Measurements from ENCODE around the gene ERCC2. TPM values are rescaled to one million over a fixed set of nuclear protein-coding genes. Genes with fewer than 3 reads are reported as not detected.
"Not testable (repeated sequence)": the region's sequence is repeated elsewhere in the genome, so short reads cannot be mapped to it uniquely, and the experiment has no call there.

The ERCC2 gene
- polyA plus RNA-seq, 12 donors: 12.1 to 30.6 (median 15.7) TPM; not detected in 1

DNA sequence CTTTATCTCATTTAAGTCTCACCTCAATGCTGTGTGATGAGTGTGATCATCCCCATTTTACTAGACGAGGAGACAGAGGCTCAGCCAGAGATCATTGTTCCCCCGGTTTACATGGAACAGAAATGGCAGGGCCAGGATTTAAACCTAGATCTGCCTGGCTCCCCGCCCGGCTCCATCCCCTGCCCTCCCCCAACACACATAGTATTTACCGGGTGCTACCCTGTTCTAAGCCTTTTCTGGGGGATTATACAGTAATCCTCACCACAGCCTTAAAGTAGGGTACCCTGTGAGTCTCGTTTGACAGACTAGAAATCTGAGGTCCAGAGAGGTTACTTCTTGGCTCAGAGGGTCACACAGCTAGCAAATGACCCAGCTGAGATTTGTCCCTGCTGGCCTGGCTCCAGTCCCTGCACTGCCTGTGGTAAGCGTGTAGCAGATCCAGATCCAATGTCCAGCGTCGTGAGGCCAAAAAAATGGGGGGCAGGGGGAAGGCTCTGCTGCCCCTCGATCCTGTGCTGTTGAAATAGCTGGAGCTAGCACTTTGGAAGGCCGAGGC is 33.6 kb downstream of the ERCC2 start:
- no peak for DNase-seq

DNA sequence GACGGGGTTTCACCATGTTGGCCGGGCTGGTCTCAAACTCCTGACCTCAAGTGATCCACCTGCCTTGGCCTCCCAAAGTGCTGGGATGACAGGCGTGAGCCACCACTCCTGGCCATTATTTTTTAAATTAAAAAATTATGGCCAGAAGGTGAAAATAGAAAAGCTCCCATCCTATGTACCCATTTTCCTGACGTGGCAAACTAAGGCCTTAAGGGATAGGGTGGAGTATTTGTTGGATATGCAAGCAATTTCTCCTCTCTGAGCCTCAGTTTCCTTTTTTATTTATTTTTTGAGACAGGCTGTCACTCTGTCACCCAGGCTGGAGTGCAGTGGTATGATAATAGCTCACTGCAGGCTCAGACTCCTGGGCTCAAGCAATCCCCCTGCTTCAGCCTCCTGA is 35.5 kb downstream of the ERCC2 start:
- not testable (repeated sequence) for DNase-seq

DNA sequence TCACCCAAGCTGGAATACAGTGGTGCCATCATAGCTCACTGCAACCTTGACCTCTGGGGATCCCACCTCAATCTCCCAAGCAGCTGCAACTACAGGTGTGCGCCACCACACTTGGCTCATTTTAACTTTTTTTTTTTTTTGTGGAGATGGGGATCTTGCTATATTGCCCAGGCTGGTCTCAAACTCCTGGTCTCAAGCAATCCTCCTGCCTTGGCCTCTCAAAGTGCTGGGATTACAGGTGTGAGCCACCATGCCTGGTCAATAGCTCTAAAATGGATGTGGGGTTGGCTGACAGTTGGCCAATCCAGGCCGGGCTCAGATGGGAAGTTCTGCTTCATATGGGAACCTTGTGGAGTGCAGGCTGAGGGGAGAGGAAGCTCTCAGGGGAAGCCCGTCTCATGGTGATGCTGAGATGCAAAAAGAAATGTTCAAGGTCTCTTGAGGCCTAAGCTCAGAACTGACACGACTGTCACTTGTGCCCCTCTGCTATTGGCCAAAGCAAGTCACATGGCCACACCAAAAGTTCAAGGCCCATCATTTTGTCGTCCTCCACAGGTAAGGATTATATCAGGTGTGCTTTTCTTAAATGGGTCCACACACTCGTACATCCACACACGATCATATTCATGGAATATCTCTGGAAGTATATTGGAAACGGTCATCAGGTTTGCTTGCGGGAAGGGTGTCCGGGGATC is 36.6 kb downstream of the ERCC2 start:
- no peak for DNase-seq

DNA sequence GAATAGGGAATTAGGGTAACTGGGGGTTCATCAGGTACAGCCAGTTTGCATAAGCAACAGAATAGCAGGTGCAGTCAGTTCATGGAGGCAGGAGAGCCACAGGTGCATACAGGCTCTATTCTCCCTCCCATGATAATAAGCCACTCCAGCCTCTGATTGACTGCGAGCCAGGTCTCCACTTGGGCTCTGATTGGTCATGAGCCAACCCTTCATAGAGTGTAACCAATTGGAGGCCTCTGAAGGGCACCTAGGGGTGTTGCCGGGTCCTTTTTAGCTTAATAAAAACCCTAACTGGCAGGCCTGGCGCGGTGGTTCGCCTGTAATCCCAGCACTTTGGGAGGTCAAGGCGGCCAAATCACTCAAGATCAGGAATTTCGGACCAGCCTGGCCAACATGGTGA is 39.0 kb downstream of the ERCC2 start:
- no peak for DNase-seq

DNA sequence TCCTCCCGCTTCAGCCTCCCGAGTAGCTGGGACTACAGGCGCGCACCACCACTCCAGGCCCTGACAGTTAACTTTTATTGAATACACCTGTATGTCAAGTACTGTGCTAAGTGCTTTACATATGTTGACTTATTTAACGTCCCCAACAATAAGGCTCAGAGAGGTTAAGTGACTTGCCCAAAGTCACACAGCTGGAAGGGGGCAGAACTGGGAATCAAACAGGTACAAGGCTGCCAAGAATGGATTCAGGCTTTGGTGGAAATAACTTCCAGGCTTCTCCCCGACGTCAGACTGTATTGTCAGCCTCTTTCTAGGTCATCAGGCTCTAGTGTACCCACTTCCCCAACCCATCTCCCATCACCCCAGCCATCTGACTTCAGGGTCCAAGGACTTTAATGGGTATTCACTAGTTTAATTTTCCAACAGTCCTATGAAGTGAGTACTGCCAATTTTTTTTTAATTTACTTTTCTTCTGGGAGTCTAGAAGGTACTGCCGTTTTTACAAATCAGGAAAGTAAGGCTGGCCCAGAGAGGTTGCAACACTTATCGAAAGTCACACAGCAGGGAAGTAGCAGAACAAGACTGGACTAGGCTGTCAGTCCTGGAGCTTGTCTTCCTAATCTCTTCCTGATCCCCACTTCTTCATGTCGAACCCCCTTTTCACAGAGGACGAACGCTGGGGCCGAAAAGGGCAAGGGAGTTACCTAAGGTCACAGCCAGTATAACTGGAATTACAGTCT is 42.8 kb downstream of the ERCC2 start:
- no peak for DNase-seq

DNA sequence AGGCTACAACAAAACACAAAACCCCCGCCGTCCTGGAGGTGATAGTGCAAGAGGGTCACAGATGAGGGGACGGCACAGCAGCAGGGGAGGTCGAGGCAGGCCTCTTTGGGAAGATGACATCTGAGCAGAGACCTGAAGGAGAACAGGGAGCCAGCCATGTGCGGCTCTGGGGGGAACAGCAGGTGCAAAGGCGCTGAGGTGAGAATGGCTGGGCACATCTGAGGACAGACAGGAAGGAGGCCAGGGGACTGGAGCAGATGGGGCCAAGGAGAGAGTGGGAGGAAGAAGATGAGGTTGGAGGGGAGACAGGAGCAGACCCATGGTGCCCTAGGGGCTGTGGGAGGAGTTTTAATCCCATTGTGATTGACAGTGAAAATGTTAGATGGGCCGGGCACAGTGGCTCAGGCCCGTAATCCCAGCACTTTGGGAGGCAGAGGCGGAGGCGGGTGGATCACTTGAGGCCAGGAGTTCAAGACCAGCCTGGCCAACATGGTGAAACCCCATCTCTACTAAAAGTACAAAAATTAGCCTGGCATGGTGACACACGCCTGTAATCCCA is 45.9 kb downstream of the ERCC2 start:
- DNase-seq: no peak

DNA sequence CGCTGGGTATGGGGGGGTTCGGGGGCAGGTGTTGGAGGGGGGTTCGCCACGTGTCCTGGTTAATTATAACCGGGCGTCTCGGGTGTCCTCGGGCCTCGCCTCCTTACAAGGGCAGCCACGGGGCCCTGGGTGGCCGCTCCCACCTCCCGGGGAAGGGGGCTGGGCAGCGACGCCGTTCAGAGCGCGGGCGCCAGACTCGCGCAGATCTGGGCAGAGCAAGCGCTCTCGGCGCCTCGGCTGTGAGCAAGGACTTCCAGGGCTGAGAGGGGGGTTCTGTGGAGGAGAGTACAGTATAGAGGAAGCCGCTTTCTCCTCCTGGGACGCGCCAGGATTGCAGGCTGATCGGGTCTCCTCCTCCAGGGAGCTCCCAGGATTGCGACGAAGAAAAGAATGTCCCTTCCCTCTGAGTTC is 46.7 kb downstream of the ERCC2 start:
- DNase-seq: no peak

DNA sequence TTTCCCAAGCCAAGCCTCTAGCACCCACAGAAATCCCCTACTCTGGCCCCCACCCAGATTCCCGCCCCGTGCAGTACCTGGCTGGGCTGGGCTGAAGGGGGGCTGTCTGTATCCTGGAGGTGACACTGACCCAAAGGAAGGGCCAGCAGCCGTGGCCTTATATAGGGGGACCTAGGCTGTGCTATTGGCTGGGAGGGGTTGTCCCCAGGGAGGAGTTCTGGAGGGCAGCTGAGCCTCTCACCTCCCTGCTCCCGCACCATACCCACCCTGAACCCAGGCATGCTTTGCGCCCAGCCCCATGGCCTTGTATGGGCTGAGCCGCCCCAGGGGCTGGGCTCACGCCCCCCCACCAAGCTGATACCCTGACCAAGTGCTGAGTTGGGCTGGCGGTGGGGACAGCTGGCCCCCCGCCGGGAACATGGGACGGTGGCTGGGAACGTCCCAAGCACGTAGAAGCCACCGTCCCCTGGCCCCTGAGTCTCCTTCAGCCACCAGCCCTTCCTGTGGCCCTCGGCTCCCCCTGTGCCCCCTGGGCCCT is 47.6 kb downstream of the ERCC2 start, which contains the start of gene CKM:
Gene CKM (minus strand): TSS at position 132 of the 538 bp plus-strand sequence. CDS start 3,162 bp downstream, outside the sequence.
- no peak for DNase-seq

DNA sequence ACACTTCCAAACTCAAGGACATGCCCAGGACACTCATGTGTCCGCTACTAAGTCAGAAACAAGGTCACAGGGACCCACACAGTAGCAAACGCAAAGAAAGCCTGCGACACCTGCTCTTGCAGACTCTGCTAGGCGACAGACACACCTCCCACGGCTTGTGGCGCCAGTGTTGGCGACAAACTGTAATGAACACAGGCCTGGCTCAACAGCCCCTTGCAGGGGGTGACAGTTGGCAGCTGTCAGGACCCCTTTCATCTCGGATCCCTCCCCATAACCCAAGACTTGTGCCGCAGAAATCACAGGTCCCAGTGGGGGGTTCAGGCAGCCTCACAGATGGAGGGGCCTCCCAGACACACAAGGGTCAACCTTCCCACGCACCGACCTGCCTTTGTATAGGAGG is 48.1 kb downstream of the ERCC2 start:
- no peak for DNase-seq

DNA sequence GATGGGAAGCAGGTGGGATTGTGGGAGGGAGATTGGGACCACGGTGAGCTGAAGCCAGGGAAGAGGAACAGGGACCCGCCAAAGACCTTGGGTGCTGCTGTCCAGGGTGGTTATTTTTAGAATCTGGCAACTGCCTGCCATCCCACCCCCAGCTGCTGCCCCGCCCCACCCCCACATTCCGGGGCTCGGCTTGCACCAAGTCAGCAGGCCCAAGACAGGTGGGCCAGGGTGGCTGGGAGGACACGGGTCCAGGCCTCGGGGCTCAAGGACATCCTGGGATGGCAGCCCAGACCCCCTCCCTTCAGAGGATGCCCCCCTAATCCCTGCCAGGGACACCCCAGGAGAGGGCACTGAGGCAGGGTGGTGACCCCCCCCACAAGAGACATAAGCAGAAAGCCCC is 48.5 kb downstream of the ERCC2 start:
- no peak for DNase-seq

DNA sequence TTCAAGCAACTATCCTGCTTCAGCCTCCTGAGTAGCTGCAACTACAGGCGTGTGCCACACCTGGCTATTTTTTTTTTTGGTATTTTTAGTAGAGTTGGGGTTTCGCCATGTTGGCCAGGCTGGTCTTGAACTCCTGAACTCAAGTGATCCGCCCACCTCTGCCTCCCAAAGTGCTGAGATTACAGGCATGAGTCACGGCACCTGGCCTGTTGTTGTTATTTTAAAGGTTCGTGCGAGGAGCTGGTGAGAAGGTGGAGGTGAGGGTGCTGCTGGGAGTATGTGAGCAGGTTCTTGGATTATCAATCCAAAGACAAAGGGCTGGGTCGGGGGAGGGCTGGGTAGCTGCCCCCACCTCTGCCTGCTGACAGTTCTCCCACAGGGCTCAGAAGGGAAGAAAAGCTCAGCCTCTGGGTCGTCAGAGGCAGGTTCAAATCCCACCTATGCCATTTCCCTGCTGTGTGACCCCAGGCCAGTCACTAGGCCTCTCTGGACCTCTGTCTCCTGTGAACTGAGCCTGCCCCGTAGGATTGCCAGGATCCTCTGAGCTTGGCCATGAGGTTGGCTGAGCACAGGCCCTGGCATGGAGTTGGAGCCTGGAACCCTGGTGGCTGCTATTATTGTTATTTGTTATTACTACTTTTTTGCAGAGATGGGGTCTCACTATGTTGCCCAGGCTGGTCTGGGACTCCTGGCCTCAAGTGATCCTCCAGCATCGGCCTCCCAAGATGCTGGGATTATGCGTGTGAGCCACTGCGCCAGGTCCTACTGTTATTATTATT is 49.2 kb downstream of the ERCC2 start:
- no peak for DNase-seq

DNA sequence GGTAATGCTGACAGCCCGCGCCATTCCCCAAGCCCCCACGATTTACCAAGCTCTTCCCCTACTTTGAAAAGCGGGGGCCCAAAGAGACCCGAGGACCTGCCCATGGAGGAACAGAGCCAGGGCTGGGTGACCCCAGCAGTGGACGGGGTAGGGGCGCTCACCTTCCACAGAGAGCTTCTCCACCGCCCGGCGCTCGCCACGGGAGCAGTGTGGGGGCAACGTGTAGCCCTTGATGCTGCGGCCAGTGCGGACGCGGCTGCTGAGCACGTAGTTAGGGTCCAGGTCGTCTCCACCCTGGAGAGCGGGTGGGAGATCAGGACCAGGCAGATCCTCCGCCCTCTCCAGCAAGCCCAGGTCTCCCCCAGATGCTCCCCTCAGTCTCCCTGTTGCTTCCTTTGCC is 55.1 kb downstream of the ERCC2 start:
- no peak for DNase-seq

DNA sequence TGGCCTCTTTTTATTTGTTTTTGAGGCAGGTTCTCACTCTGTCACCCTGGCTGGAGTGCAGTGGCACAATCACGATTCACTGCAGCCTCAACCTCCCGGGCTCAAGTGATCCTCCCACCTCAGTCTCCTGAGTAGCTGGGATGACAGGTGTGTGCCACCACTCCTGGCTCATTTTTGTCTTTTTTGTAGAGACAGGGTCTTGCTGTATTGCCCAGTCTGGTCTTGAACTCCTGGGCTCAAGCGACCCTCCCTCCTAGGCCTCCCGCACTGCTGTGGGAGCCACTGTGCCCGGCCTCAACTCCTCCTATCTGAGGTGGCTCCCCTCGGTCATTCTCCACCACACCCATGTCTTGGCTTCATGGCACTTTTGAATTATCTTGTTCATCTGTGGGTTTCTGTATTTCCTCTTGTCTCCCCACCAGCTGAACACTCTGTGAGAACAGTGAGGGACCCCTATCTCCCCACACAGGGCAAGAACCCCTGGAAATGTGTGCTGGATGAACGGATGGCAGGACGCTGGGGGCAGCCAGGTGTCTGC is 55.6 kb downstream of the ERCC2 start:
- no peak for DNase-seq

DNA sequence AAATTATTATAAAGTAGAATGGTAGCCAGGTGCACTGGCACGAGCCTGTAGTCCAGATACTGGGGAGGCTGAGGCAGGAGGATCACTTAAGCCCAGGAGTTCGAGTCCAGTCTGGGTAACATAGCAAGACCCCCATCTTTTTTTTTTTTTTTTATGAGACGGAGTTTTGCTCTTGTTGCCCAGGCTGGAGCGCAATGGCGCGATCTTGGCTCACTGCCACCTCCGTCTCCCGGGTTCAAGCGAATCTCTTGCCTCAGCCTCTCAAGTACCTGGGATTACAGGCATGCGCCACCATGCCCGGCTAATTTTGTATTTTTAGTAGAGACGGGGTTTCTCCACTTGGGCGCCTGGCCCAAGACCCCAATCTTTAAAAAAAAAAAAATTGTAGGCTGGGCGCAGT is 58.1 kb downstream of the ERCC2 start:
- not testable (repeated sequence) for DNase-seq

DNA sequence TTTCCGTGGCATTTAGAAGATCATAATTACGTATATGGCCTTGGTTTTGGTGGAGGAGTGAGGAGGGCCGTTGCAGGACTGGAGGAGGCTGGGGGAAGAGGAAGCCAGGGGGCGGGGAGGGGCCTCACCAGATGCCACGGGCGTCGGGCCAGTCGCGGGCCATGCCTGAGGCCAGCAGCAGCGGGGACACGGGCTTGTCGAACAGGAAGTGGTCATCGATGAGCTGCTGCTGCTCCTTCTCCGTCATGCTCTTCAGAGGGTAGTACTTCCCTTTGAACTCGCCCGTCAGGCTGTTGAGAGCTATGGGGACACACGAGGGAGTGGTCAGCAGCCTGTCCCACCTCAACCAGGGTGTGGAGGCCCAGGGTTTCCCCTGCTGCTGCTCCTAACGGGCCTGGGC is 58.8 kb downstream of the ERCC2 start:
- no peak for DNase-seq

DNA sequence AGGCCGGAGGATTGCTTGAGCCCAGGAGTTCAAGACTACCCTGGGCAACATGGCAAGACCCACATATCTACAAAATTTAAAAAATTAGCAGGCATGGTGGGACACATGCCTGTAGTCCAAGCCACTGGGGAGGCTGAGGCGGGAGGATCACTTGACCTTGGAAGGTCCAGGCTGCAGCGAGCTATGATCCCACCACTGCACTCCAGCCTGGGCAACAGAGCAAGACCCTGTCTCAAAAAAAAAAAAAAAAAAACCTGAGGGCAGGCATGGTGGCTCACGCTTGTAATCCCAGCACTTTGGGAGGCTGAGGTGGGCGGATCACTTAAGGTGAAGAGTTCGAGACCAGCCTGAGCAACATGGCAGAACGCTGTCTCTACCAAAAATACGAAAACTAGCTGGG is 61.1 kb downstream of the ERCC2 start:
- not testable (repeated sequence) for DNase-seq

DNA sequence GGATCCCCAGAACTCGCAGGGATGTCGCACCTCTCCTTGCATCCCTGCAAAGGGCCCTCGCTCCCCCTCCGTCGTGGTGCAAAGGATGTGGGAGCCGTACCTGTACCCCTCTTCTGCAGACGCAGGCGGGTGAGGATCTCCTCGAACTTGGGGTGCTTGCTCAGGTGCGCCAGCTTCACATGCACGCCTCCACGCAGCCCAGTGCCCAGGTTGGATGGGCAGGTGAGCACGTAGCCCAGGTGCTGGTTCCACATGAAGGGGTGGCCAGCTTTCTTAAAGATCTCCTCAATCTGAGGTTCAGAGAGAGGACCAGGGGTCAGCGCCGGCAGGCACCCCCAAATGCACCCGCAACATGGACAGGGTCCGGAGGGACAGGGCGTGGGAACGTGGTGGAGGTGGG is 63.0 kb downstream of the ERCC2 start:
- no peak for DNase-seq

DNA sequence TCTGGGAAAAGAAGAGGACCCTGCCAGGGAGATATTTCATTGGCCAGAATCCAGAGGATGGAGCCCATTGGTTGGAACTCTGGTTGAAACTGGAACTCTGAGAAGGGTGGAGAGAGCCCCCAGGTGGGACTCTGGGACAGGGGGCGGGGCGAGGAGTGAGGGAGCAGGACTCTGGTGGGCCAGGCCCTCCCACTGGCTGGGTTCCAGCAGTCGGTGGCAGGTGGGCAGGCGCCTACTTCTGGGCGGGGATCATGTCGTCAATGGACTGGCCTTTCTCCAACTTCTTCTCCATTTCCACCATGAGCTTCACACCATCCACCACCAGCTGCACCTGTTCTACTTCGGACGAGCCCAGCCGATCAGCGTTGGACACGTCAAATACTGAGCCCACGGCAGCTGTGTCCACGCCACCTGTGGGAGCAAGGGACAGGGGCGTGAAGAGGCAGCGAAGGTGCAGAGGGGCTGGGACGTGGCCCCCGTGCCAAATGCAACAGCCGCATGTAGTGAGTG is 63.8 kb downstream of the ERCC2 start:
- no peak for DNase-seq

DNA sequence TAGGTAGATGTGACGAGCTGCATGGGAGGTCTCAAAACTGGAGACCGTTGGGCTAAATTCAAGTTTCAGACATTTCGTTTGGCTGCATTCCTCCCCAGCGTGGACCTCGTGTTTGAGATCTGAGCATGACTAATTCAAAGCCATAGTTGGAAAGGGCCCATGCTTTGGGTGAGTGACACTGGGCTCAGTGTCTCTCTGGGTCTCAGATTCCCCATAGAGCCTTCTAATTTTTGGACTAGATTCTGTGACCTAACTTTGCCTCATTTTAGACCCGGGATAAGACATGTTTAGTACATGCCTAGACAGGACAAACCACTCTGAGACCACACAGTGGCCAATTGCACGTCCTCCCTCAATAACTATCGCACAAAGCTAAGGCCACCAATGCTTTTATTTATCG is 64.3 kb downstream of the ERCC2 start:
- no peak for DNase-seq

DNA sequence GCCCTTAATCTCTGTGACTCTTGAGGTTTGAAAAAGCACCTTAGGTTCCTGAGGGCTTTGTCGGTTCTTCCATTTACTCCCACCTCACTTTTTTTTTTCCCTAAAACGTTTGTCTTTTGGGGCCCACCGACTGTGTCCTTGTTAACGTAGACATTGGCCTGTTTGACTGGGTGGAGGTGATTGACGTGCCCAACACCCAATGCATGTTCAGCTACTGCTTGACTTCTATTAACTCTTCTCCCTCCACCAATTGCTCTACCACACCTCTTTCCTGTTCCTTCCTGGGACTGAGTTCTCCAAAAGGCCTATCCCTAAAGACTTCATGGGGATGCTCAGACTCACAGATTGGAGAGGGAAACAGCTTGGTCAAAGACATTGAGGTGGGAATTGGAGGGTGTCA is 65.0 kb downstream of the ERCC2 start:
- DNase-seq: no peak

DNA sequence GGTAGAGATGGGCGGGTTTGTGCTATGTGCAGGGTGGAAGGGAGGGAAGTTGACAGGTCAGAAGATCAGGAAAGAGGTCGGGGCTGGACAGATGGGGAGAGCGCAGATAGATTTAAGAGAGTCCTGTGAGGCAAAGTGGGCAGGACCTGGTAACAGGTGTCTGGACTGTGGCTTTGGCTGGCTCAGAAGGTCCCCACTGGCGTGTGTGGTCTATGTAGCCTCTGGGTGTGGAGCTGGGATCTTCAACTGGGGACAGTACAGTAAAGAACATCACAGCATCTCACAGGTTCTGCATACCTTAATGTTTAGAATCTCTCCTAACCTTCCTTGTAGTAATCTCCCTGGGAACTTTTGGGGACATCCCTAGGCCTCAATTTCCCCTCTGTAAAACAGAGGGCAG is 65.4 kb downstream of the ERCC2 start:
- DNase-seq: no peak
